Activated gamma-delta T cell treated with Interleukin-2 at 50 U/mL for 16 hours (primary cell): Measurements from ENCODE around the gene CD72.

Source experiments
- DNase-seq: peaks from one replicate; pipeline ENCODE4 v3.0.0-alpha.2; 2020

Gene CD72, protein sequence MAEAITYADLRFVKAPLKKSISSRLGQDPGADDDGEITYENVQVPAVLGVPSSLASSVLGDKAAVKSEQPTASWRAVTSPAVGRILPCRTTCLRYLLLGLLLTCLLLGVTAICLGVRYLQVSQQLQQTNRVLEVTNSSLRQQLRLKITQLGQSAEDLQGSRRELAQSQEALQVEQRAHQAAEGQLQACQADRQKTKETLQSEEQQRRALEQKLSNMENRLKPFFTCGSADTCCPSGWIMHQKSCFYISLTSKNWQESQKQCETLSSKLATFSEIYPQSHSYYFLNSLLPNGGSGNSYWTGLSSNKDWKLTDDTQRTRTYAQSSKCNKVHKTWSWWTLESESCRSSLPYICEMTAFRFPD

DNA sequence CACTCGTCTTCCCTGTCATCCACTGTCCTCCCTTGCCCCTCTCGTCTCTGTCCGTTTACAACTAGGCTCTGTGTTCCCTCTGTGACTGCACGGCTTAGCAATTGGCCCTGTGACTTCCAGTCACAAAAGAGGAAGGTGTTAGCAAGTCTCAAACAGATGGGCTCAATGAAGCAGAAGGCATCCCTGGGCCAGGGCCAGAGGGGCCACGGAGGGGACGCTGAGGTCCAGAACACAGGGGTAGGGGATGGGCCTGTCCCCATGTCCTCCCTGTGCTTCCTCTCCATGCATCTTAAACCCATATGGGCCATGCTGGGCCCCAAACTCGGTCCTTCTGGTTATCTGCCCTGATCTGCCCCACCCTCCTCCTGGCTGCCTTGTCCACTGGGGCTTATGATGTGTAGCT lies at the start of gene CD72:
Gene CD72 (minus strand): TSS at position 89 of the 403 bp plus-strand sequence. CDS start 110 bp downstream, outside the sequence.
- DNase-seq = no peak

DNA sequence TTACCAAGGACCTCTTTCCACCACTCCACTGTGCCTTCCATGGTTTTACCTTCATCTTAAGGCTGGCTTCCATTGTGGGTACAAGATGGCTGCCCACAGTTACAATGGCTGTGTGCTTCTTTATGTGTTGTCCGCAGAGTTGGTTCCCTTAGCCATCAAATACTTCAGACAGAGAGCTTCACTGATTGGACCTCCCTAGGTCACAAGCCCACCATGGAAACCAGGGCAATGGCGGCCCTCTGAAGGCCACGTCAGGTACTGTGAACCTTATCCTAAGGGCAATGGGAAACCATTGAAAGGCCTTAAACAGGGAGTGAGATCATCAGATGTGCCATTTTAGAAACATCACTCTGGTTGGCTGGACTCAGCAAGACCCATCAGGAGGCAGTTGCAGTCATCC lies 49.7 kb upstream of the CD72 start:
- DNase-seq = no peak

DNA sequence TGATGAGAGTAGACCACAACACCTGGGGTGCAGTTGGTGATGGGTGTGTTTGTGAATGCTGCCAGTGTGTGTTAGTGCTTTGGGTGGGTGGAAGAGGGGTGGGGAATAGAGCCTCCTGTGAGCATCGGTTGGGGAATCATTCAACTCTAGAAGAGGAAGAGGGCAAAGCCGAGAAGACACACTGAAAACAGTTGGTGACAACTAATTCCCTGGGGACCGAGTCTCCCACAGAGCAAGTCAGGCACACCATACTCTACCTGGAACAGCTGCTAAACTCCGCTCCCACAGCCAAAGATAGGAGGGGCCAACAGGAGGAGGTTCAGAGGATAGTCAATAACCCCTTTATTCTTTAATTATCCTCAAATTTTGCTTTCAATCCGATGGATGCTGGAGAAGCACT lies 48.3 kb upstream of the CD72 start:
- DNase-seq = no peak

DNA sequence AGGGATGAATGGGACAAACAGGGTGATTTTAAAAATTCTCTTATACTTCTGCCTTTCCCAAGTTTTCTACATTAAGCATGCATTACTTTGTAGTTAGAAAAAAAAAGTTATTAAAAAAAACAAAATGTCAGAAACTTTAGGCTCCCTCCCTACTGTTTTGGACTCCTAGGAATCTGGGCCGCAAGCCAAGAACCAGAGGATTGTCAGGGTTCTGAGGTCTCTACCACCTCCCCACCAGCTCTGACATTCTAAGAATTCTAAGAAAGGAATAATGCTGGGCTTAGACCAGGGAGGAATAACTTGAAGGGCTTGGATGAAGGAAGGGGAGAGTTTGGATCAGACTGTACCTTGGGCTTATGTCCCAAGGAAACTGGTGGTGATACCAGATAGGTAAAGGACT lies 47.8 kb upstream of the CD72 start:
- no peak for DNase-seq

DNA sequence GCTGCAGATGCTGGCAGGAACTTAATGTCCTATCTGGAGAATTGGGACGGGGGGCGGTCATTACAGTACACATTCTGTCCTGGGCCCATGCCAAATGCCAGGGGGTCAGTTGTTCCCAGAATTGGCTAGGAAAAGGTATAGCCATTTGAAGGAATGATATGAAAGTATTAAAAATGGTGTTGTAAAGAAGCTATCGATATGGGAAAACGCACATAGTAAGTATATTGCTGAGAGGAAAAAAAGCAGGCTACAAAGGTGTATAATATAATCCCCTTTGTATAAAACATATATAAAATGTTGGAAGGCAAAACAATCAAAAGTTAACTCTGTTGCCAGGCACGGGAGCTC lies 47.2 kb upstream of the CD72 start:
- no peak for DNase-seq

DNA sequence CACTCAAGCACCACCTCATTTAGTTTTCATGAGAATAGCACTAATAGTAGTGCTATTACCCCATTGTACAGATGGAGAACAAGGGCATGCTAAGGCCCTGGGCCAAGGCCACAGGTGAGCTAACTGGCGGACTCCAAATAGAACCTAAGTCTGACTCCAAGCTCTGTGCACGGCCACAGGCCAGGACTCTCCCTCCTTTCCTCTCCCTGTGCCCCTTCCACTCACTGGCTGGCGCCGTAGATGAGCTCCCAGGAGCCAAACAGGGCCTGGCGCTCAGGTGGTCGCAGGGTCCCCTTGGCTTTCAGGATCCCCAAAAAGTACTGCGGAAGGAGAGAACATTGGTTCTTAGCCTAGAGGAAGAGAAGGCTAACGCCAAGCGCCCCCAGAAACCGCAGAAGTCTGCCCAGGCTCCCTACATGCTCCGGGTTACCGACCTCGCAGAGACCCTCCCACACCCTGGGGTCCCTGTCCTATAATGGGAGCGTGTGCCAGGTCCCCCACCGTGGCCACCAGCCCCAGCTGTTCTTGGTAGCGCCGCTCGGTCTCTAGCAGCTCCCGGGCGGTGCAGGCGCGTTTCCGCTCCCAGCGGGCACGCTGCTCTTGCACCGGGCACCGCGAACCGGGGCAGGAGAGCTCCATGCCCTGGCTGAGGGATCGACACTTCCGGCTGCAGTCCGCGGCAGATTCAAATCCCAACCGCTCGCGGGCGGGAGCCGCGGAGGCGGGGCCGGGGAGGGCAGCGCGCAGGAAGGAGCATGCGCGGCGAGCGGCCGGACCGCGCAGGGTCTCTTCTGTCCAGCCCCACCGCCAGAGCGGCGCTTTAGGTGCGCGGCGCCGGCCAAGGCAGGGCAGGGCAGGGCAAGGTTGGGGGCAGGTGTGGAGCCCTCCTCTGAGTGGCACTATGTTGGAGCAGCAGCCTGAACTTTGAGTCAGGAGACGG lies 46.6 kb upstream of the CD72 start, which contains the start of gene ARHGEF39:
Gene ARHGEF39 (minus strand): TSS at position 665 of the 940 bp plus-strand sequence. CDS start 26 bp downstream, at position 639.
- peak; percentile 57 for DNase-seq

DNA sequence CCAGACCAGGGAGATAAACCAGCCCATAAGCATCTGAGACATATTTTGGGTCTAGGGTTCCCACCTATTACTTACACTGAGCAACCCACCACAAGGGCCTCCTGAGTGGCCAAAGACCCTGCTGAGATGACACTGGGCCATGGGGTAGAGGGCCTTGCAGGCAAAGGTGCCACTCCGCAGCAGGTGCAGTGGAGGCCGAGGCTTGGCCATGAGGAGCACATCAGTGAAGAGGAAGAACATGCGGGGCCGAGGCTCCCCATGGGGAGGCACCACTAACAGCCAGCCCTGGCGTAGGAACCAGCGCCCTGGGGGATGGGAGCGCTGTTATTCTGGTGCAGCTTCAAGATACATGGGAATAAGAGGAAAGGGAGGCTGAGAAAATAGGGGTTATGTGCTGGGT lies 44.2 kb upstream of the CD72 start:
- DNase-seq = no peak

DNA sequence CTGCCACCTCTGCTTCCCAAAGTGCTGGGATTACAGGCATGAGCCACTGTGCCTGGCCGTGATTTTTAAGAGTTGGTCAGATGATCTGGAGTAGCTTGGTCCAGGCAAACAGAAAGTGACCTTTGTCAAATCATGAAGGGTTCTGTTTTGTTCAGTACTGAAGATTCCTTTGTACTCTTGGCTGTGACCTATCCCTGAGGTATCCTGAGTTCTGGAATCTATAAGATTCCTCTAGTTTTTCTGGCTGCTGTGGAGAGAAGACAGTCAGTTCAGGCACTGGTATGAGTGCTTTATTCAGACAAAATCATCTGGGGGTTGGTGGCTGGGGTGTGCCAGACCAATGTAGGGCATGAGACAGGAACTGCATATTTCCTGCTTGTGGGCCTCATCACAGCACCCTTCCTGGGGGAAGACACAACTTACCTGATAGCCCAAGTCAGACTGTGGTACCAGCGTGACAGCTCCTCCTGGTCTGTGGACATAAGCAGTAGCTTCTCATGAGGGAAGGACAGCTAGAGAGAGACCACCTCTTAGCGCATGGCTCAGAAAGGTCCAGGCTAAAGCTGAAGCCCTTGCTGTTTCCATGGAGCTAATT lies 43.6 kb upstream of the CD72 start:
- DNase-seq = peak; percentile 57

DNA sequence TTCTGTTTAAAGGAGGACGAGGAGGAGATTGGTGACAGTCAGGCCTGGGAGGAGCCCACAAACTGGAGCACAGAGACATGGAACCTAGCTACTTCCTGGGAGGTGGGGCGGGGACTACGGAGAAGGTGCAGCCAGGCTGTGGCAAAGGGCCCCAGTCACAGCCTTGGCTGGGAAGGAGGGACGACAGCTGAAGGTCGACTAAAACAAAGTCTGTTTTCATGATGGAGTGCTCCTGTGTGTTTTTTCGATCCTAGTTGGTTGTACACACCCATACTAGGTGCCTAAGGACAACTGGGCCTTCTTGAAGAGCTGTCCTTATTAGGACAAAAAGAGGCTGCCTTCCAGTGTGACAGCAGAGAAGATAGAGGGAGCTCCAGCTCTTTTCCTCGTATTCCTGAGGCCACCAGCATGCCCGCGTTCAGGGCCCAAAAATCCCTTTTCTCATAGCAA lies 42.8 kb upstream of the CD72 start:
- DNase-seq = no peak

DNA sequence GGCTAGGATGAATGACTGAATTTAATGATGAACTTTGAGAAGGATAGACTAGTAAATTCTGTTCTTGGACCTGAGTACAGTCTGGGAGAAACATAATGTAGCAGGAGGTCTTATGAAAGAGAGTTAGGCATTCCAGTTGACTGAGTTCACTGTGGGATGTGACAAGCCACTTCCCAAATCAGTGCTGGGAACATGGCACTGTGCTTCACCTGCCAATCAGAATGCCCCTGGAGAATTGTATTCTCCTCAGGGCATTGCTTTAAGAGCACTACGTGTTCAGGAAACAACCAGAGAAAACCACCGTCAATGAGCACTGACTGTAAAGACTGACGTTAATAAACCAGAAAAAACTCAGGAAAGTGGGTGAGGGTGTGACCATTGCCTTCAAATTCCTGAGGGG lies 41.1 kb upstream of the CD72 start:
- DNase-seq = no peak

DNA sequence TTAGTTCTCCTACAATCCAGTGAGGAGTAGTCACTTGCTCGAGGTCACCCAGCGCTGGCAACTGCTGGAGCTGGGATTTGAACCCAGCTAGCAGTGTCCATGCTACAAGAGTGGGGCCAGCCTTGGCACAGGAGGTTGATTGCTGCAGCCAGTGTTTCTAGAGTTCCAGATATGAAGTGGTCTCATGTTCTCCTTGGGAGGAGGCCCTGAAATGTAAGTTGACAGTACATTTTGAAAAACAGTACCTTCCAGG lies 40.7 kb upstream of the CD72 start:
- DNase-seq = no peak

DNA sequence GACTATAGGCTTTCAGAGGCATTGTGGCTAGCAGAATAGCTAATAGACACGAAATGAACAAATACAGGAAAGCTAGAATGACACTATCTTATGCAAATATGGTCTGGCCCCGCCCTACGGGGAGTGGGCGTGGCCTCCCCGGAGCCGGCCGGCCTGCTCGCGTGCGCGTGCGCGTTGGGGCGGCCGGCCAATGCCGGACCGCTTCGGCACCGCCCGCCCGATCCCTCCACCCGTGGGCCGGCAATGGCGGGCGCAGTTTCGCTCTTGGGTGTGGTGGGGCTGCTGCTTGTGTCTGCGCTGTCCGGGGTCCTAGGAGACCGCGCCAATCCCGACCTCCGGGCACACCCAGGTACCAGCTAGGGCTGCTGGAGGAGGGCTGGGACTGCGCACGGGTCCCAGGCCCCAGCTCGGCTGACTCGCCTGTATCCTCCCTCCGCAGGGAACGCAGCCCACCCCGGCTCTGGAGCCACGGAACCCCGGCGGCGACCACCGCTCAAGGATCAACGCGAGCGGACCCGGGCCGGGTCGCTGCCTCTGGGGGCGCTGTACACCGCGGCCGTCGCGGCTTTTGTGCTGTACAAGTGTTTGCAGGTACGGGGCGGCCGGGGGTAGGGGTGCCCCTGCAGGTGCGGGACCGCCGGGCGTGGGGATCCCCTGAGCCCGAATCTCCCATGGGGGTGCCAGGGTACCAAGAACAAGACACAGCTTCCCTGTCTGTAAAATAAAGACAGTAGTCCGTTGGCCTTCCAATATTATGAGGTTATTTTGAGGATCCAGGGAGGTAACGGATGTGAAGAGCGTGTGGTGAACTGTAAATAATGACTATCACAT lies 40.1 kb upstream of the CD72 start, which contains the start of gene CCDC107:
Gene CCDC107 (plus strand): TSS at position 156 of the 831 bp plus-strand sequence. CDS start 88 bp downstream, at position 244.
- peak; percentile 80 for DNase-seq

DNA sequence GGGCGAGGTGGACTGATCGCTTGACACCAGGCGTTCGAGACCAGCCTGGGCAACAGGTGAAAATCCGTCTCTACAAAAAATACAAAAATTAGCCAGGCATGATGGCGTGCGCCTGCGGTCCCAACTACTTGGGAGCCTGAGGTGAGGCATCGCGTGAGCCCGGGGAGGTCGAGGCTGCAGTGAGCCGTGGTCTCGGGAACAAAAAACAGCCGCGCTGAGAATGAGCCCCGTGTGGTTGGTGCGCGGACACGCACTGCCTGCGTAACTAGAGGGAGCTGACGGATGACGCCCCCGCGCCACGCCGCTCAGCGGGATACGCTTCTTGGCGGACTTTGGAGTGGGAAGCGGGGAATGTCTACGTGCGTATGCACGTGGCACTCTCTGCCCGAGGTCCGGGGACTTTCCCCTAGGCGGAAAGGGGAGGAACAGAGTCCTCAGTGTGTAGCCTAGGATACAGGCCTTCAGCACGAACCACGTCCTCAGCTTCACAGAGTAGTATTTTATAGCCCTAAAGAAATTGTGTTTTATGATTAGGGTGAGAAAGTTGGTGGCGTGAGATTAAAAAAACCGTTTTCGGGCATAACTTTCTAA lies 39.4 kb upstream of the CD72 start, which contains the start of gene RMRP:
Gene RMRP (minus strand): TSS at position 474 of the 591 bp plus-strand sequence.
- peak; percentile 76 for DNase-seq

DNA sequence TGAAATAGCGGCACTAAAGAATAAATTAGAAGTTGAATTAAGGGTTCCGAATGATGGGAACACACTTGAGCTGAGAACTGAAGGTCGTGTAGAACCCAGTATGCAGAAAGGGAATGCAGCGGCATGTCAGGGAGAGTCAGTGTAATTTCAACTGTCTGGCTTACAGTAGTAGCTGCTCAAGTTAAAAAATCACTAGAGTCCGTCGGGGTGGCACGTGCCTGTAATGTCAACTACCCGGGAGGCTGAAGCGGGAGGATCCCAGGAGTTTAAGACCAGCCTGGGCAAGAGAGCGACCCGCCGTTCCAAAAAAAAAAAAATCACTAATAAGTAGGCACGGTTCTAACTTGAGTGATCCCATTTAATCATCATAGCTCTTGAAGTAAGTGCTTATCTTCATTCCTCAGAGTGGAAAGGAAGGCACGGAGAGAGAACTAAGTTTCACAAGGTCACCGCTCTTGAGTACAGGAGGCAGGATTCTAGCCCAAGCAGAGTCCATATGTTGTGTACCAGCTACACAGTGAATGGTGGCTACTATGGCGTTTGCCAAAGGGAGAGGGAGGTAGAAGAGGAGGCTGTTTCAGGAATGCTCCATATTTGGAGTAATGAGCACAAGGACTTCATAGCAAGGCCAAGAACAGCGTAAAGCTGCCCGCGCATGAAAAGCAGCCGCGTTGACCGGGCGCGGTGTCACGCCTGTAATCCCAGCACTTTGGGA lies 38.8 kb upstream of the CD72 start:
- no peak for DNase-seq

DNA sequence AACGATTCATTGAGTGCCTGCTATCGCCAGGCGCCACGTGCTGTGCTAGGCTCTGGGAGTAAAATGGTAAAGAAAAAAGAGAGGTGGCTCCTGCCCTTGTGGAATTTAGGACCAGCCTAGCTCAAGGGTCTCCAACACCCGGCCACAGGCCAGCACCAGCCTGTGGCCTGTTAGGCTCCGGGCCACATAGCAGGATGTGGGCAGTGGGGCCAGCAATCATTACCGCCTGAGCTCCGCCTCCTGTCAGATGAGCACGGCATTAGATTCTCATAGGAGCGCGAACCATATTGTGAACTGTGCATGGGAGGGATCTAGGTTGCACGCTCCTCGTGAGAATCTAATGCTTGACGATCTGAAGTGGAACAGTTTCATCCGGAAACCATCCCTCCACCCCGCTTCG lies 38.1 kb upstream of the CD72 start:
- DNase-seq = no peak

DNA sequence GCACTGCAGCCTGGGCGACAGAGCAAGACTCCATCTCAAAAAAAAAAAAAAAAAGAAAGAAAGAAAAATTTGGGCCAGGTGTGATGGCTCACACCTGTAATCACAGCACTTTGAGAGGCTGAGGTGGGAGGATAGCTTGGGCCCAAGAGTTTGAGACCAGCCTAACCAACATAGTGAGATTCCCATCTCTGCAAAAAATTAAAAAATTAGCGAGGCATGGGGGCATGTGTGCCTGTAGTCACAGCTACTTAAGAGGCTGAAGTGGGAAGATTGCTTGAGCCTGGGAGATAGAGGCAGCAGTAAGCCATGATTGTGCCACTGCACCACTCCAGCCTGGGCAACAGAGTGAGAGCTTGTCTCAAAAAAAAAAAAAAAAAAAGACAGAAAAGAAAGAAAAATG lies 35.4 kb upstream of the CD72 start:
- DNase-seq = no peak

DNA sequence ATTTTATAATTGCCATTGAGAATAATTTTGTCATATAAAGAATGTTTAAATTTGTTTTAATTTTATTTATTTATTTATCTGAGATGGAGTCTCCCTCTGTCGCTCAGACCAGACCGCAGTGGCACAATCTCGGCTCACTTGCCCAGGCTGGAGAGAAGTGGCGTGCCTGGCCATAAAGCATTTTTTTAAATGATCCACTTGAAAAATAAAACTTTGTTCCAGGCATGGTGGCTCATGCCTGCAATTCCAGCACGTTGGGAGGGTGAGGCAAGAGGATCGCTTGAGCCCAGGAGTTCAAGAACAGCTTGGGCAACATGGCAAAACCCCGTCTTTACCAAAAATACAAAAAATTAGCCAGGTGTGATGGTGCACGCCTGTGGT lies 34.6 kb upstream of the CD72 start:
- DNase-seq = no peak

DNA sequence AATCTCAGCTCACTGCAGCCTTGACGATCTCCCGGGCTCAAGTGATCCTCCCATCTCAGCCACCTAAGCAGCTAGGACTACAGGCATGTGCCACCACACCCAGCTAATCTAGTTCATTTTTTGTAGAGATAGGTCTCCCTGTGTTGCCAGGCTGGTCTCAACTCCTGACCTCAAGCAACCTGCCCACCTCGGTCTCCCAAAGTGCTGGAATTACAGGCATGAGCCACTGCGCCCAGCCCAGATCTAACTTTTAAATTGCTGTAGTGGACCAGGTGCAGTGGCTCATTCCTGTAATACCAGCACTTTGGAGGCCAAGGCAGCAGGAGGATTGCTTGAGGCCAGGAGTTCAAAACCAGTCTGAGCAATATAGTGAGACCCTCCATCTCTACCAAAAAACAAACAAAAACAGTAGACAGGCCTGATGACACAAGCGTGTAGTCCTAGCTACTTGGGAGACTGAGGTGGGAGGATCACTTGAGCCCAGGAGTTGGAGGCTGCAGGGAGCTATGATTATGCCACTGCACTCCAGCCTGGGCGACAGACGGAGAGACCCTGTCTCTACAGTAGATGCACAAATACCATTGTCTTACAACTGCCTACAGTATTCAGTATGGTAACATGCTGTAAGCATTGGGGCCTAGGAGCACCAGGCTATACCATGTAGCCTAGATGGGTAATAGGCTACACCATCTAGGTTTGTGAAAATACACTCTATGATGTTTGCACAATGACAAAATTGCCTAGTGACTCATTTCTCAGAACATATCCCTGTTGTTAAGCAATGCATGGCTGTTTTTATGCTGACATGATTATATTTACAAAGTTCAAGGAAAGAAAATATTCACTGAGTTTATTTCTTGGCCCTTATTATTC lies 34.0 kb upstream of the CD72 start:
- no peak for DNase-seq

DNA sequence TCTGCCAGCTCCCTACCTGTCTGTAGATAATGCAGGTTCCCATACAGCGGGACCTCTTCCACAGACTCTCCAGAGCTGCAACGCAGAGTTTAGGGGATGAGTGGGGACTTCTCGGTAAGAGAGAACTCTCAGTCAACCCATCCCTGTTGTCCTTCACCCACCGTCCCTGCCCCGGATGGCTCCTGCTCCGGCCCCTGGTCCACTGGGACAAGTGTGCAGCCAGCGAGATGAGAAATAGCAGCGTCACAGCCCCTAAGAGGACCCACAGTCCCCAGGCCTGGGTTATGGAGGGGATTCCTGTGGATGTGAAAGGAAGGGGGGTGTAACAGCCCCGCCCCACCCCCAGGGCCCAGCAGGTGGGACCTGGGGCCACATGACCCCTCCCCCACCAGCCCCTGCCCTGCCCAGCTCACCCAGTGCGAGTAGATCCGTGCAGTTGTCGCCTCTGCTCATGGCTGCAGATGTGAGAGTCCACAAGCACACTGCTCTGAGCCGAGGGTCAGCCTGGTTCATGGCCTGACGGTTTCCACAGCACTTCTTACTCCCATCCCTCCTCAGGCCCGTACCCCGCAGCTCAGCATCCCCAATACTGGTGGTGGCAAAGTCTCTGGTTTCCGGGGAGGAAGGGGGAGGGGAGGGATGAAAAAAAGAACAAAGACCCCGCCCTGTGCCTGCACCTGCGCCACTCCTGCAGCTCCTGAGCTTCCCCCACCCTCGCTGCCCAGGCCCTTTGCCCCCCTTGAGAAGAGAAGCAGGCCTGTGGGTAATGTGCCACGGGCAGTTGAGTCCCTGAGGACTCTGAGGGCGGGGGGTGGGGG lies 32.3 kb upstream of the CD72 start, which contains the start of gene SIT1:
Gene SIT1 (minus strand): TSS at position 591 of the 818 bp plus-strand sequence. CDS start 78 bp downstream, at position 513.
- DNase-seq = no peak
